Thyroid gland (tissue), 4 donors: ENCODE results near the gene RNASE12. TPM values are rescaled to one million over a fixed set of nuclear protein-coding genes. Genes with fewer than 3 reads are reported as not detected.
"Not testable (repeated sequence)": the region's sequence is repeated elsewhere in the genome, so short reads cannot be mapped to it uniquely, and the experiment has no call there.

ENCODE experiments used
- DNase-seq, 2 donors: peaks; one replicate each; pipeline ENCODE4 v3.0.0-alpha.2; 2019
- H3K27ac ChIP-seq, 3 donors: fragments of 200-600 bp; sonication (generic); 1 replicate in 2 of 3; 2 replicates in 1 of 3; pipeline ENCODE4 v1.5.1; 2016 to 2019; ENCODE audit warnings: mild to moderate bottlenecking in 1 of 3, moderate library complexity in 1 of 3
- H3K27me3 ChIP-seq: fragments of 200-600 bp; sonication (generic); one replicate; pipeline ENCODE4 v1.5.1; 2019
- H3K36me3 ChIP-seq, 2 donors: fragments of 200-600 bp; sonication (generic); one replicate each; pipeline ENCODE4 v1.5.1; 2016 to 2019
- H3K4me1 ChIP-seq, 2 donors: fragments of 200-600 bp; sonication (generic); one replicate each; pipeline ENCODE4 v1.5.1; 2017 to 2019
- H3K4me3 ChIP-seq, 3 donors: fragments of 200-600 bp; sonication (generic); replicated peaks in 1 of 3; 1 replicate in 2 of 3; 2 replicates in 1 of 3; pipeline ENCODE4 v1.5.1; 2016; ENCODE audit warnings: mild to moderate bottlenecking in 1 of 3
- H3K9me3 ChIP-seq: fragments of 200-600 bp; sonication (generic); one replicate; pipeline ENCODE4 v1.5.1; 2017
- CTCF ChIP-seq, 6 experiments: fragments of 200-600 bp in 3 of 6; fragments of 450-650 bp in 3 of 6; sonication (generic) in 3 of 6; IDR thresholded peaks; one replicate each; pipeline ENCODE4 v1.5.1; 2016 to 2019; ENCODE audit warnings: antibody characterized with exemption in 6 of 6, mild to moderate bottlenecking in 2 of 6, inconsistent platforms in 1 of 6, moderate library complexity in 1 of 6
- POLR2A ChIP-seq, 2 donors: fragments of 450-650 bp; IDR thresholded peaks; one replicate each; pipeline ENCODE4 v1.6.1; 2017; ENCODE audit warnings: antibody characterized with exemption in 2 of 2, mild to moderate bottlenecking in 2 of 2, moderate library complexity in 1 of 2
- WGBS, 2 donors: methylation state at CpG; one replicate each; pipeline ENCODE4 v1.1.5; 2017; 5-methylcytosine and 5-hydroxymethylcytosine counted together
- intact Hi-C: fragments of 100-400 bp; cut with DNase I; formaldehyde crosslinking; loops from one replicate; pipeline ENCODE4 v1.15.1; 2023
- total RNA-seq, 4 donors: library from RNA; depleted of rRNA; stranded (reverse); fragments of >200 nt; gene quantifications; one replicate each; pipeline ENCODE4 v1.2.3, GENCODE V29; 2016

Gene RNASE12
- total RNA-seq, 4 donors from 2014 or later = not detected

GRCh38 chr14:20569066-20569465 is 22.1 kb downstream of the RNASE12 start:
- H3K9me3 ChIP-seq = no peaks in the 10 kb centered on the region
- no peak for DNase-seq
- no peak overlapping the region for H3K27ac ChIP-seq
- H3K4me1 ChIP-seq = no peaks in the 10 kb centered on the region
- TF ChIP-seq POLR2A (IDR thresholded peaks at IDR 0.05) (no peak), CTCF (IDR thresholded peaks at IDR 0.05) (no peak)
- H3K36me3 ChIP-seq = no peaks in the 10 kb centered on the region
- no peak overlapping the region for H3K4me3 ChIP-seq
- intact Hi-C loops = no loop called here
- H3K27me3 ChIP-seq = no peaks in the 10 kb centered on the region

DNA sequence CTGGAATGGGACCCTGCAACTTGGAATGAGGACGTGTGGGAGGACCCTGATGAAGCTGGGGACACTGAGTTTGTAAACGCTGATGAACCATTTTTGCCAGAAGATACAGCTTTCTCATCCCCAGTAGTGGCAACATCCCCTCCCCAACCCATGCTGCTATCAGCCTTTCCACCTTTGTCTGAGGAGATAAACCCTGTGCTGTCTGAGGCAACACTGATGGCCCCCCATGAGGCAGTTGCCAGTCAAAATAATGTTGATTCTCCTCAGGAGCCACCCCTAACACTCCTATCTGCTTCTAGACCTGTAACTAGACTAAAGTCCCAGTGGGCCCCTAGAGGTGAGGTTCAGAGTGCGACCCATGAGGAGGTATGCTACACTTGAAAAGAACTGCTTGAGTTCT is 22.8 kb downstream of the RNASE12 start:
- no peaks in the 10 kb centered on the region for H3K36me3 ChIP-seq
- 82 to 84% methylated on average over 3 of the region's 3 CpGs for WGBS, 2 donors

DNA sequence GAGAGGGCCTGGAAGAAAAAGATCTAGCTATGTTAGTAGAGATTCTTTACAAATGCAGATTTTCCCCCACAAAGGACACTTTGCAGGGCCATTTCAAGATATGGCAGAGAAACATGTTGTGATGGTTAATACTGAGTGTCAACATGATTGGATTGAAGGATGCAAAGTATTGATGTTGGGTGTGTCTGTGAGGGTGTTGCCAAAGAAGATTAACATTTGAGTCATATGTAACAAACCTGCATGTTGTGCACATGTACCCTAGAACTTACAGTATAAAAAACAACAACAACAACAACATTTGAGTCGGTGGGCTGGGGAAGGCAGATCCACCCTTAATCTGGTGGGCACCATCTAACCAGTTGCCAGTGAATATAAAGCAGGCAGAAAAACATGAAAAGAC is 24.0 kb downstream of the RNASE12 start:
- H3K9me3 ChIP-seq, H3K36me3 ChIP-seq, intact Hi-C loops, H3K27ac ChIP-seq, H3K4me3 ChIP-seq, H3K4me1 ChIP-seq, DNase-seq, H3K27me3 ChIP-seq: not testable (repeated sequence)
- 75 to 84% methylated on average over 1 of the region's 1 CpG for WGBS, 2 donors

More for the DNA sequence above, 22.8 kb downstream of the RNASE12 start:
- Histone ChIP-seq H3K27ac (no peak overlapping the region), H3K4me1 (no peaks in the 10 kb centered on the region), H3K27me3 (no peaks in the 10 kb centered on the region), H3K9me3 (no peaks in the 10 kb centered on the region), H3K4me3 (no peak overlapping the region)
- intact Hi-C loops = no loop called here
- no peak for DNase-seq
- TF ChIP-seq POLR2A (IDR thresholded peaks at IDR 0.05) (no peak), CTCF (IDR thresholded peaks at IDR 0.05) (no peak)

DNA sequence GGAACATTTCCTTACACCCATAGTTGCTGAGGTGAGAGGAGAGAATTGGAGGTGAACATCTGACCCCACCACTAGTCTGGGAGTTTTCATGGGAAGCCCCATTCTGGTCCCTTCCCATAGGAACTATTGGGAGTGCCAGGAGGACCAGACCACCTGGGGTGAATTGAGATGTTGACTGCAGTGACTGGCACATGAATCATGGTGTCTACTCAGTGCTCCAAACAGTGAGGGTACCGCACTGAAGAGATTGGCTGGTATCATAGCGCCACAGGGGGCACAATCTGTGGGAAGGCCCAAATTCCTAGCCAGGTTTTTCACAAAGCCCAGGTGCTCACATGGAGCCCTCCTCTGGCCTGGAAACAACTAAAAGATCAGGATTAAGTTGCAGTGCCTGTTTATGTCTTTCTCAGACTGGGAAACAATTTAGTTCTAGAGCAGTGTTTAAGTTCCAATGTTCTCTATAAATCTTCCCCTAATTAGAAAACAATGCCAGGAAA is 26.6 kb downstream of the RNASE12 start:
- intact Hi-C loops = no loop called here
- Histone ChIP-seq H3K4me1 (no peaks in the 10 kb centered on the region), H3K27me3 (no peaks in the 10 kb centered on the region), H3K36me3 (no peaks in the 10 kb centered on the region), H3K9me3 (no peaks in the 10 kb centered on the region), H3K27ac (no peak overlapping the region), H3K4me3 (no peak overlapping the region)
- 92 to 100% methylated on average over 2 of the region's 2 CpGs for WGBS, 2 donors
- DNase-seq = no peak
- TF ChIP-seq POLR2A (IDR thresholded peaks at IDR 0.05) = no peak
- TF ChIP-seq CTCF (IDR thresholded peaks at IDR 0.05) = no peak

GRCh38 chr14:20563971-20564370 is 27.2 kb downstream of the RNASE12 start:
- intact Hi-C loops = no loop called here
- Histone ChIP-seq H3K36me3 (no peaks in the 10 kb centered on the region), H3K27ac (no peak overlapping the region), H3K9me3 (no peaks in the 10 kb centered on the region), H3K4me3 (no peak overlapping the region), H3K4me1 (no peaks in the 10 kb centered on the region), H3K27me3 (no peaks in the 10 kb centered on the region)
- 91 to 95% methylated on average over 1 of the region's 1 CpG for WGBS, 2 donors
- no peak for DNase-seq
- TF ChIP-seq CTCF (IDR thresholded peaks at IDR 0.05) (no peak), POLR2A (IDR thresholded peaks at IDR 0.05) (no peak)

GRCh38 chr14:20560961-20561360 is 30.2 kb downstream of the RNASE12 start, which contains the start of gene RNASE9:
TSS of gene RNASE9 (minus strand) at chr14:20561047.
- no peaks in the 10 kb centered on the region for H3K9me3 ChIP-seq
- TF ChIP-seq CTCF (IDR thresholded peaks at IDR 0.05) (no peak), POLR2A (IDR thresholded peaks at IDR 0.05) (no peak)
- H3K27me3 ChIP-seq = no peaks in the 10 kb centered on the region
- intact Hi-C loops = no loop called here
- 95% methylated on average over 3 of the region's 3 CpGs for WGBS, 2 donors
- H3K36me3 ChIP-seq = no peaks in the 10 kb centered on the region
- no peak within 1 kb of the TSS for H3K4me3 ChIP-seq
- no peaks in the 10 kb centered on the region for H3K4me1 ChIP-seq
- H3K27ac ChIP-seq = no peak within 1 kb of the TSS
- no peak for DNase-seq
